Embryonic facial prominence (tissue), 1 donor: ENCODE results near the gene ASB2.

Experiments used
- DNase-seq: peaks from one replicate; pipeline ENCODE4 v3.0.0-alpha.2; 2016; ENCODE audit errors: extremely low spot score

Gene ASB2, protein sequence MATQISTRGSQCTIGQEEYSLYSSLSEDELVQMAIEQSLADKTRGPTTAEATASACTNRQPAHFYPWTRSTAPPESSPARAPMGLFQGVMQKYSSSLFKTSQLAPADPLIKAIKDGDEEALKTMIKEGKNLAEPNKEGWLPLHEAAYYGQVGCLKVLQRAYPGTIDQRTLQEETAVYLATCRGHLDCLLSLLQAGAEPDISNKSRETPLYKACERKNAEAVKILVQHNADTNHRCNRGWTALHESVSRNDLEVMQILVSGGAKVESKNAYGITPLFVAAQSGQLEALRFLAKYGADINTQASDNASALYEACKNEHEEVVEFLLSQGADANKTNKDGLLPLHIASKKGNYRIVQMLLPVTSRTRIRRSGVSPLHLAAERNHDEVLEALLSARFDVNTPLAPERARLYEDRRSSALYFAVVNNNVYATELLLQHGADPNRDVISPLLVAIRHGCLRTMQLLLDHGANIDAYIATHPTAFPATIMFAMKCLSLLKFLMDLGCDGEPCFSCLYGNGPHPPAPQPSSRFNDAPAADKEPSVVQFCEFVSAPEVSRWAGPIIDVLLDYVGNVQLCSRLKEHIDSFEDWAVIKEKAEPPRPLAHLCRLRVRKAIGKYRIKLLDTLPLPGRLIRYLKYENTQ

DNA sequence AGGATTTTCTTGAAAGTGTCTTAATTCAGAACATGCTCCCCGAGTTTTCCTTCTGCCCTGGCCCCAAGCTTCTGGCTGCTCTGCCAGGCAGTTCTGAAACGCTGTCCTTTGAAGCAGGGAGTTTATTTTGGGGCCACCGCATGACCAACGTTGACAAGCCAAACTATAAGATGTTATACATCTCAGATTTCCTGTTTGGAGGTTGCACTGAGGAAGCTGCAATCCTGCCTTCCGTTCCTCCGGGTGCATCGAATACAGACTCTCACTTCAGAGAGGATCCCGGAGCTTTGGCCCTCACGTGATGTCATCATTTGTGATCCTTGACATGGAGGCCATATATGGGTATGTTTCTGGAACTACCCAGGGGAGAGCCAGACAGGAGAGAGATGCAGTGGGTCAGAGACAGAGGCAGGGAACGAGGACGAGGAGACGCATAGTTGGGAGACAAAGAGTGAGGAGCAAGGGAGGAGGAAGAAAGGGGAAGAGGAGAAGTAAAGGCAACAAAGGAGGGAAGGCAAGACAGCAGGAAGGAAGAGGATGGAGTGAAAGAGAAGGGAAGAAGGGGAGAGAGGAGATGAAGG is at the start of gene ASB2:
TSS of gene ASB2 (minus strand) at position 94 of the 581 bp plus-strand sequence. CDS start 12,031 bp downstream, outside the sequence.
- DNase-seq, result no peak

DNA sequence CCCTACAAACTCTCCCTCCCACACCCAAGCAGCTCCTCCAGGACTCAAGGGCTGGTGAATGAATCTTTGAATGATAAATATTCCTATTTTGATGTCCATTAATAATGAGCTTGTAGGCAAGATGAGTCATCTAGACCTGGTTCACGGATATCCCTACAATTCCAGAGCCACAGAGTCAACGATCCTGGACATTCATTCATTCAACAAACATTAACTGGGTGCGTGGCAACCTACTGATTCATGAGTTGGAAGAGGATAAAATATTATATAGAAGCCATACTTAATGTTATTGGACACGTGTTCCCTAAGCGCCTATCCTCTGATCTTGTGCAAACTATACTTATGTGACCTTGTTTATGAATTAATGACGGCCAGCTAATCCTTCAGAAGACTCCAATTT is 49.4 kb upstream of the ASB2 start:
- DNase-seq, result no peak

DNA sequence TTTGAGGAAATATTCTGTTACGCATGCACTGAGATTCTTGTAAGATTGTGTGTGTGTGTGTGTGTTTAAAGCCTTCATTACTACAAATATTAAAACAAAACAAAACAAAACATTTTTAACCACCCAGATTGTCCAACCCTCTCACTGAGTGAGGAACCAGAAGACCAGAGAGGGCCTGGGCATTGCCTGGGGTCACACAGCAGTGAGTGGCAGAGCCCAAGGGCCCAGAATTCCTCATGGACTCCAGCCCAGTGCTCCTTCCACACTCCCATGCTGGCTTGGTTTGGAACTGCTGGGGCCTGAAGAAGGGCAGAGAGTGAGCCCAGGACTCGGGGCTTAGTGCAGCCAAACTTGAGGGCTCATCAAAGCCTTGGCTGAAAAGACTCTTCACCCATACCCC is 48.2 kb upstream of the ASB2 start:
- DNase-seq, result no peak

DNA sequence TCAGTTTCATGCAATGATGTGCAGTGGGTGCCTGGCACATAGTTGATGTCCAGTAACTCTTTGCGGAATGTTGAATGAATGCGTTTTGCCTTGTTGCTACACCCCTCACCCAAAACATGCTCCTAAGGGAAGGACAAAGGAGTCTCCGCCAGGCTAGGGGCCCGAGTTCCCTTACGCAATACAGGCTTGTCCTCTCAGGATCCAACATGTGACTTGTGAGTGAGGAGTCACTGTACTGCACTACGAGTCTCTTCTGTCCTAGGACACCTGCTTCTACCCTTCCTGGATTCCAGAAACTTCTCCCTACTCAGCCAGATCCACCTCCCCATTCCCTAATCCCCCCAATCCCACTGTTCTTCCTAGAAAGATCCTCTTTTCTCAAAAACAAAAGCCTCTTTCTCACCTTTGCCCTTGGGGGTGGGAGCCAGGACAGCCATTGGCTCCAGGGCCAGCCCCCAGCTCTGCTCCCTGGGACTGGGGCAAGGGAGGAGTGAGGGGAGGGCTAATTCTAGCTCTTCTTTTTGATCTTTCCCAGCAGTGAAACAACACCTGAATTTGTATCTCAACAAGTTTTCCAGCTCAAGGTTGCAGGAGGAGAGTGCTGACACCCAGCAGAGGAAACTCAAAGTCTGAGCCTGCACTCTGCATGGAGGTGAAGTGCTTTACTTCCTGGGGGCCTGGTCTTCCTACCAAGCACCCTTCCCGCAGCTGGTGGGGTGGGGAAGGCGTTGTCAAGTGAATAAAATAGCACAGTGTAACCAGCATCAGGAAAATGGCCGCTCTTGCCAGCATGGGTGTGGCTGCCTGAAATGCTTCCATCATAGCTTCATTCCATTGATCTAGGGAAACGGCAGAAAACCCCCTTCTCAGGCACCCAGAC is 46.4 kb upstream of the ASB2 start:
- no peak for DNase-seq

DNA sequence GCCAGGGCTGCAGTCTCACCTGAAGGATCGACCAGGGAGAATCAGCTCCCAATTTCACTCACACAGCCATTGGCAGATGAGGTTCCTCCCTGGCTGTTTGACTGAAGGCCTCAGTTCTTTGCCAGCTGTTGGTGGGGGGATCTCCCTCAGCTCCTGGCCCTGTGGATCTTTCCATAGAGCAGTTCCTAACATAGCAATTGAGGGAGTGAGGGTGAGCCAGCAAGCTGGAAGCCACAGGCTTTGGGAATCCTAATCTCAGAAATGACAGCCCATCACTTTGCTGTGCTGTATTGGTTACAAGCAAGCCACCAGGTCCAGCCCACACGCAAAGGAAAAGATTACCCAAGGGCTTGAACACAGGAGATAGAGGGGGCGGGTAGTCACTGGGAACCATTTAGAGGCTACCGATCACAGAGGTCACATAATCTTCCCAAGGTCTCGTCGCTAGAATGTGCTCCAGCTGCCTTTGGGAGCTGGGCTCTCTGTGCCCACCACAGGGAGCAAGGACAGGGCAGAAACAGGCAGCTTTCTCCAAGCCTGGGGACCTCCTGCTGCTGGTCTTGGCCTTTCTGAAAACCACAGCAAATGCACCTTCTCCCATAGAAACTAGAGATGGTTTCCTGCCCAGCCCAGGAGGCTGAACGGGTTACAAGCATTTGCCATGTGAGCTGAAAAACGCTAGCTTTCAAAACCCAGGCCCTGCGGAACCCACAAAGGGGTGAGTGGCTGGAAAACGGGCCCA is 45.2 kb upstream of the ASB2 start:
- DNase-seq, result no peak

DNA sequence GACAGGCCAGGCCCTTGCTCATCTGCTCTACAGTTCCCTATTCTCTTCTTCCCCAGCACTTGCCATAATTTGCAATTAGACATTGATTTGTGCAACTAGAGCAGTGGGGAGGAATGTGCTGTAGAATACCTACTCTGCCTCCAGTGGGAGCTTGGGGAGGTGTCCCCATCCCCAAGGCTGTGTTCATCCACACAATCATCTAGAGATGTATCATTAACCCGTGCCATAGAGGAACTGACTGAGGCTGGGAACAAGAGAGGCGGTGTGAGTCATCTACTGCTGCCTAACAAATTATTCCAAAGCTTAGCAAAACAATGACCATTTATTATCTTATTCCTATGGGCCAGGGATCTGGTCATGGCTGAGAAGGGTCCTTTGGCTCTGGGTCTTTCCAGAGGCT is 44.6 kb upstream of the ASB2 start:
- no peak for DNase-seq

DNA sequence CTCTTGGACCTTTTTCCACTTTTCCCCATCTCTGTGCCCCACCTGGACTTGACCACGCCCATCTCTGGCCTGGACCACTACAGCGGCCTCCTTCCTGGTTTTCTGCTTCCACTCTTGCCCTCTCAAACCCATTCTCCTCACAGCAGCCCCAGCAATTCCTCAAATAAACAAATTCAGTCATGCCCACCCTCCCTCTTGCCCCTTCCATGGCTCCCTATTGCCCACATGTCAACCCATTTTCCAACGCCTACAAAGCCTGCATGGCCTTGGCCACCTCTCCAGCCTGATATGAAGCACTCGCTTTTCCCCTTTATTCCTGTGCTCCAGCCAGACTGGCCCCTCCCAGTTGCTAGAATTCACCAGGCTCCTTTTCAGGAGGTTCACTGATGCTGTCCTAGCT is 43.9 kb upstream of the ASB2 start:
- no peak for DNase-seq

DNA sequence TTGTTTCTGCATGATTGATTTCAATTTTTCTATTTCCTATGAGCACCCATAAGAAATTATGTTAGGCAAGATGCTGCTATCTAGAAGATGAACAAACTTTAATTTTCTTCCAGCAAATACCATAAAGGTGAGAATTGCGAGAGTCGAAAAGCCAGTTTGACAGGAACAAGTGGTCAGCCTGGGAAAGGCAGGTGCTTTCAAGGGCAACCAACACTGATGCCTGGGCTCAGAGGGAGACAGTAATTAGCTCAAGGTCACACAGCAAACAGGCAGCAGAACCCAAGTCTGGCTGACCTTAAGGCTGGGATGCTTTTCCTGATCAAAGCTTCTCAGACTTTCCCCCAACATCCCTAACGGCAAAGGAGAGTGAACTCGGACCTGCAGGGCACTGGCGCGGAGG is 43.0 kb upstream of the ASB2 start:
- no peak for DNase-seq

DNA sequence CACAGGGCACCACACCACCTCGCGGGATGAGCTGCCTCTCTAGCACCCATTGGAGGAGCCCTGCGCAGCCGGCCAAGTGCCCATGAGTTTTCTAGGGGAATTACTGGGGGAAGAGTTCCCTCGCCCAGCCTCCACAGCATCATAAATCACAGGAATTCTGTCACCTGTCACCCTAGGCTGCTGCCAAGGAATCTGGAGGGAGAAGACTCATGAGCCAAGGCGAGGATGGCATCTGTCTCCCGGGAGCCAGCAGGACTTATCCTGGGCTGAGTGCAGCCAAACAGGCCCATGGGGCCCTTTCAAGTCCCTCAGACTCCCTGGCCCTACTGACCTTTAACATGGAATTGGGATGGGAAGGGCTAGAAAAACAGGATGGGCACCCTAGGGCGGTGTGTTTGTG is 41.9 kb upstream of the ASB2 start:
- no peak for DNase-seq

DNA sequence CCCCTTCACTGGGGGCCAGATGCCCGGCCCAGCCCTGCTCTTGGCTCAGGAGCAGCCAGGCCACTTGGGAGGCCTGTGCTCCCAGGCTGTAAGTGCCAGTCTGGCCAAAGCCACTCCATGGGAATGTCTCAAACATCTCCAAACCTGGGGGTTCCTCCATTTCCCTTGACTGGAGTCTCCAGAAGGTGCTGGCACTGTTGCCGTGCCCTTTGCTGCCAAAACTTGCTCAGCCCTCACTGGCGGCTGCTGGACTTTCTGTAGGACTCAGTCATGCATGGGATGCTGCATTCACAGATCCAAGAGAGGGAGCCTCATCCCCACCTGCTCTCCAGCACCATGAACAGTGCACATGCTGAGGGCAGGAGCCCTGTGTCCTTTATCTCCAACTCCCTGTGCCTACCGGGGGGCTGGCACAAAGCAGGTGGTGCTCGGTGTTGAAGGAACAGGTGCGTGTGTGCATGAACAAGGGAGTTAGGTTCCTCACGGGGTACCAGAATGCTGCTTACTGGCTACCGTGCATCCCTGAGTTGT is 40.1 kb upstream of the ASB2 start:
- DNase-seq, result no peak

DNA sequence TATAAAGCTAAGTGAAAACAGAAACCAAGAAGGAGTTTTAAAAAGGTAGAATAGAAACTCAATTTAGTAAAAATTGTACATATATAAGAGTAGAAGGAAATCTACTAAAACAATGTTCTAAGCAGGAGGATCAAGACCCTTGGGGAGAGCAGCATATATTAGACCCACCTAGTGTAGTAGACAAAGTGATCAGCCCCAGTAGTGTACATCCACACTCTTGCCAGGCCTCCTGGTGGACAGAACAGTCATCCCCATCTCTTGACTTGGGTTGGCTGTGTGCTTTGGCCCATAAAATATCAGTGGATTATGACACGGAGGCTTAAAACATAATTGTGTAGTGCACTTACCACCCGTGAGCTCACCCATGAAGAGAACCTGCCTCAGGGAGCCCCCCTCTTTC is 38.9 kb upstream of the ASB2 start:
- DNase-seq, result no peak

DNA sequence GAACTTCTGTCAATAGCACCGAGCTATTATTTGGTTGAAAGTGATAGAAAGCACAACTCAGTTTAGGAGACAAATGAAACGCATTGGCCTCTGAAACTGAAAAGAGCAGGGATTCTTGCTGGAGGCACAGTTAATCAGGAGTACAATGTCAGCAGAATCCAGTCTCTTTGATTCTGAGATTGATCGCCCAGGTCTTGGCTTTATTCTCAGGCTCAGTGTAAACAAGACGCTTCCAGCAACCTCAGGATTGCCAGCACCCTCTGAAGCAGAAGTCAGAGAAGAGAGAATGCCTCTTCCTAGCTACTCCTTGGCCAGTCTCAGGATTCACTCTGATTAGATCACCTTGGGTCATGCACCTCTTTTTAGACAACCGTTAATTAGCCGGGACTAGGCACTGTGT is 38.0 kb upstream of the ASB2 start:
- no peak for DNase-seq

DNA sequence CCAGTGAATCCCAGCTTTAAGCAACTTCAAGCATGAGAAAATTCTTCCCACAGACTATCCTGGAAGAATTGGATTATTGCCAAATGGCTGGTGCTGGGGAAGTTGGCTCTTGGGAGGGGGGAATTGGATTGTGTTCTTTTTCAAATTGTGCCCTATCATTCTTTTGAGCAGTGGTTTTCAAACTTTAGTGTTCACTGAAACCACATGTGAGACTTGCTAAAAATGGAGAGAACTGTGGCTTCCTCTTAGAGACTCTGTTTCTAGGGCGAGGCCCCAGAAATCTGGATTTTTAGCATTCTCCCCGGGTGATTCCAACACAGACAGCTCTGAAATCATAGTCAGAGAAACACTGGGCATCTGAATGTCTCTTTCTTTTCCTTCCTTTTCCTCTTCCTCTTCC is 35.4 kb upstream of the ASB2 start:
- DNase-seq, result no peak

DNA sequence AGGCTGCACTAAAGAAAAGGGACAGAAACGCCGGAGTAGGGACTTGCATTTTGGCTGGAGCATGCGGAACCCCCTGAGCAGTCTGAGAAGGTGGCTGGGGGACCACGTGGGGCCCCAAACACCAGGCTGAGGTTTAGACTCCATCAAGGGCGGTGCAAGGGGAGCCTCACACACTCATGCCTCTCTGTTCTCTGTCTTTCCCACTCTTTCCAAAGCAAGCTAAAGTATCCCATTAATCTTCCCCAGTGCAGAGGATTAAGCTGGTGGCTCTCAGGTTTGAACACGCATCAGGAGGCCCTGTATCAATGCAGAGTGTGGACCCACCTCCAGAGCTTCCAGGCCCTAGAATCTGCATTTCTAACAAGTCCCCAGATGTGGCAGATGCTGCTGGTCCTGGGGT is 34.3 kb upstream of the ASB2 start:
- no peak for DNase-seq

DNA sequence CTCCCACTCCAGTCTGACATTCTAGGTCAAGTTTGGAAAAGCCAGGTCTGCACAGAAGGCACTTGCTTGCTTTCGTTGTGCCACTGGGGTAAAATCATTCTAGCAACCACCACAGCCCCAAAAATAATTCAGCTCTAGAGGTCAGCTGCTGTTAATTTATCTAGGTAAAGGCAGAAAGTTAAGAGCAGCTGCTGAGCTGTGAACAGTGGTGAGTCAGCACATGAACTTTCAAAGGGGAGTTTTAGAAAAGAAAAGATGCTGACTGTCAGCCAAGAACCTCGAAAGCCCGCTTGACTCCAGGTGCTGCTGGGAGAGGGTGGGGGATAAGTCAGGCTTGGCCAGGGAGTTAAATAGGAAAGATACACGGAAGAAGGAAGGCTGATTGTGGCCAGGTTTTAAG is 33.4 kb upstream of the ASB2 start:
- DNase-seq, result no peak

DNA sequence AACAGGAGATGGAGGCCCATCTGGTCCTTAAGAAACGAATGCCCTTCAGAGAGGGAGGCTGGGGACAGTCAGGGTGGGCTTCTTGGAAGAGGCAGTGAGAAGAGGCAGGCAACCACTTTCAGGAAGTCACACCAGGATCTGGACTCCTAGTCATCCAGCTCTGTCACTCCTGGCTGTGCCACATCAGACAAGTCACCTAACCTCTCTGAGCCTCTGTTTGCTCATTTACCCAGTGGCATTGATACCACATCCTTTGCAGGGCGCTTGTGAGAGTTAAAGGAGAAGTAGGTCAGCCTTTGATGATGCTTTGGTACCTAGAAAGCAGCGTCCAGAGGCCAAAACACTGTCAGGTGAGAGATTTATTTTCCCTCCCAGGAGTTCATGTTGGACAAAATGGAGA is 31.9 kb upstream of the ASB2 start:
- DNase-seq, result no peak

DNA sequence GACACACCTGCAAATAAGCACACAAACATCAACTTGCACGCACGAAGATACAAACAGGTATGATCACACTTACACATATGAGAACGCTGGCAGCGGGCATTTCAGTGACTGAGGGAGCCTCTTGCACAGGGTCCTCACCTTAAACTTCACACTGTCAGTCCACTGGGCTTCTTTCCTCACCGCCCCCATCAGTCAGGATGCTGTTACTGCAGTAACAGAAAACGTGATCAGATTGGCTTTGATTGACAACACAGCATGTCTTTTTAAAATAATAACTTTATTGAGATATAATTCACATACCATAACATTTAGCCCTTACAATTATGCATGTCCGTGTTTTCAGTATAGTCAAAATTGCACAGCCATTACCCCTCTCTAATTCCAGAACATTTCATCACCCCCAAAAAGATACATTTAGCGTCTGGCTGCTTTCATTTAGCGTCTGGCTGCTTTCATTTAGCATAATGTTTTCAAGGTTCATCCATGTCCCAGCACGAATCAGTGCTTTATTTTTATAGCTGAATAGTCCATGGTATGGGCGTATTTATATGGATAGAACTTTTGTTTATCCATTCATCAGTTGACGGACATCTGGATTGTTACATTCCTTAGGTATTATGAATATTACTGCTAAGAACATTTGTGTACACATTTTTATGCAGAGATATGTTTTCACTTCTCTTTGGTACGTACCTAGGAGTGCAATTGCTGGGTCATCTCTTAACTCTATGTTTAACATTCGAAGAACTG is 29.1 kb upstream of the ASB2 start:
- DNase-seq, result no peak

DNA sequence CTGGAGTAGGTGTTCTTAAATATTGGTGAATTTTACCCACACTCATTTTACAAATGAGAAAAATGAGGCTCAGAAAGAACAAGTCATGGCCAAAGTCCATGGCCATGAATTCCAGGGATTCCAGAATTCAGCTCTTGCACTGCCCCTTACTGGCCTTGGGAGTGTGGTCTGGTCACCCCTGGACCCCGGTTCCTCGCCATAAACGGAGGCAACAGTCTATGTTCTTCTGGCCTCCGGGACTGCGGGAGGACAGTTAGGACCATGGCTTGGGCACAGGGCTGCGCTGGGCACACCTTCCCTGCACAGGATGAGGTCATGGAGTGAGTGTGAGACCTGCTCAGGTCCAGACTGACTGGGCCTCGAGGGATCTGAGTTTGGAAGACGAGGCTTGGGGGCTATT is 27.6 kb upstream of the ASB2 start:
- DNase-seq, result no peak

DNA sequence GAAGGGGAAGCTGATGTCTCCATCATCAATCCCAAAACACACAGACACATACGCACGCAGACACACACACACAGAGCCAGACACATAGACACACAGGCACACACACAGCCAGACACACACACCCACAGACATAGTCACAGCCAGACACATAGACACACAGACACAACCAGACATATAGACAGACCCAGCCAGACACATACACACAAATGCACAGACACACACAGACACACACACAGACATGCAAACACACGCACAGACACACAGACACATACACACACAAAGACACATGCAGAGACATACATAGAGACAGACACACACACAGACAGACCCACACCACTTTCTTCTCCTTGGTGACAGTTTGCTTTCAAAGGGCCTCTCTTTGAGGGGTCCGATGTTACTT is 27.0 kb upstream of the ASB2 start:
- no peak for DNase-seq
